Measurements from ENCODE around the gene PRKCE. TPM values are rescaled to one million over a fixed set of nuclear protein-coding genes. Genes with fewer than 3 reads are reported as not detected.

Gene PRKCE
- total and polyA plus RNA-seq, 2 of the 8 experiments (the other 6 are each of a cell fraction or from before 2014, with no cell fraction given): 0.54 to 2.1 TPM

DNA sequence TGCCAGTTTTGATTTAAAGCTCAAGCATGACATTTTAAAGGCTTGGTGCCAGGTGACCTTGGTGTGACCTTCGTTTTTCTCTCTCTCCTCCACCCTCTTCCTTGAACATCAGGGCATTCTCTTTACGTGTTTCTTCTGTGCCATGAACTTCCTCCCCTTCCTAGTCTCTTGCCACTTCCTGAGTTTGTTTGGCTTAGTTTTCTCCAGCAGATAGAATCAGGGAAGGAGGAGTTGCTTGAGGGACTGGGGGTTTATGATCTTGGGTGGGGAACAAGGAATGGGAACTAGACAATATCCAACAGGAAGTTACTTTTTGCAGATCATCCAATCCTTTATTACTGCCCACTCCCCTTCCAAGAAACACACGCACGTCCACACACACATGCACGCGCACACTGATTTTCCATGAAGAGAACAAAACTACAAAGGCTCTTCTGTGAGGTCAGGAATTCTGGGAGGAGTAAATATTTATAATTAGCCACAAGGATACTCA is 435.1 kb downstream of the PRKCE start (continued):
- TF ChIP-seq, protein P1, sequence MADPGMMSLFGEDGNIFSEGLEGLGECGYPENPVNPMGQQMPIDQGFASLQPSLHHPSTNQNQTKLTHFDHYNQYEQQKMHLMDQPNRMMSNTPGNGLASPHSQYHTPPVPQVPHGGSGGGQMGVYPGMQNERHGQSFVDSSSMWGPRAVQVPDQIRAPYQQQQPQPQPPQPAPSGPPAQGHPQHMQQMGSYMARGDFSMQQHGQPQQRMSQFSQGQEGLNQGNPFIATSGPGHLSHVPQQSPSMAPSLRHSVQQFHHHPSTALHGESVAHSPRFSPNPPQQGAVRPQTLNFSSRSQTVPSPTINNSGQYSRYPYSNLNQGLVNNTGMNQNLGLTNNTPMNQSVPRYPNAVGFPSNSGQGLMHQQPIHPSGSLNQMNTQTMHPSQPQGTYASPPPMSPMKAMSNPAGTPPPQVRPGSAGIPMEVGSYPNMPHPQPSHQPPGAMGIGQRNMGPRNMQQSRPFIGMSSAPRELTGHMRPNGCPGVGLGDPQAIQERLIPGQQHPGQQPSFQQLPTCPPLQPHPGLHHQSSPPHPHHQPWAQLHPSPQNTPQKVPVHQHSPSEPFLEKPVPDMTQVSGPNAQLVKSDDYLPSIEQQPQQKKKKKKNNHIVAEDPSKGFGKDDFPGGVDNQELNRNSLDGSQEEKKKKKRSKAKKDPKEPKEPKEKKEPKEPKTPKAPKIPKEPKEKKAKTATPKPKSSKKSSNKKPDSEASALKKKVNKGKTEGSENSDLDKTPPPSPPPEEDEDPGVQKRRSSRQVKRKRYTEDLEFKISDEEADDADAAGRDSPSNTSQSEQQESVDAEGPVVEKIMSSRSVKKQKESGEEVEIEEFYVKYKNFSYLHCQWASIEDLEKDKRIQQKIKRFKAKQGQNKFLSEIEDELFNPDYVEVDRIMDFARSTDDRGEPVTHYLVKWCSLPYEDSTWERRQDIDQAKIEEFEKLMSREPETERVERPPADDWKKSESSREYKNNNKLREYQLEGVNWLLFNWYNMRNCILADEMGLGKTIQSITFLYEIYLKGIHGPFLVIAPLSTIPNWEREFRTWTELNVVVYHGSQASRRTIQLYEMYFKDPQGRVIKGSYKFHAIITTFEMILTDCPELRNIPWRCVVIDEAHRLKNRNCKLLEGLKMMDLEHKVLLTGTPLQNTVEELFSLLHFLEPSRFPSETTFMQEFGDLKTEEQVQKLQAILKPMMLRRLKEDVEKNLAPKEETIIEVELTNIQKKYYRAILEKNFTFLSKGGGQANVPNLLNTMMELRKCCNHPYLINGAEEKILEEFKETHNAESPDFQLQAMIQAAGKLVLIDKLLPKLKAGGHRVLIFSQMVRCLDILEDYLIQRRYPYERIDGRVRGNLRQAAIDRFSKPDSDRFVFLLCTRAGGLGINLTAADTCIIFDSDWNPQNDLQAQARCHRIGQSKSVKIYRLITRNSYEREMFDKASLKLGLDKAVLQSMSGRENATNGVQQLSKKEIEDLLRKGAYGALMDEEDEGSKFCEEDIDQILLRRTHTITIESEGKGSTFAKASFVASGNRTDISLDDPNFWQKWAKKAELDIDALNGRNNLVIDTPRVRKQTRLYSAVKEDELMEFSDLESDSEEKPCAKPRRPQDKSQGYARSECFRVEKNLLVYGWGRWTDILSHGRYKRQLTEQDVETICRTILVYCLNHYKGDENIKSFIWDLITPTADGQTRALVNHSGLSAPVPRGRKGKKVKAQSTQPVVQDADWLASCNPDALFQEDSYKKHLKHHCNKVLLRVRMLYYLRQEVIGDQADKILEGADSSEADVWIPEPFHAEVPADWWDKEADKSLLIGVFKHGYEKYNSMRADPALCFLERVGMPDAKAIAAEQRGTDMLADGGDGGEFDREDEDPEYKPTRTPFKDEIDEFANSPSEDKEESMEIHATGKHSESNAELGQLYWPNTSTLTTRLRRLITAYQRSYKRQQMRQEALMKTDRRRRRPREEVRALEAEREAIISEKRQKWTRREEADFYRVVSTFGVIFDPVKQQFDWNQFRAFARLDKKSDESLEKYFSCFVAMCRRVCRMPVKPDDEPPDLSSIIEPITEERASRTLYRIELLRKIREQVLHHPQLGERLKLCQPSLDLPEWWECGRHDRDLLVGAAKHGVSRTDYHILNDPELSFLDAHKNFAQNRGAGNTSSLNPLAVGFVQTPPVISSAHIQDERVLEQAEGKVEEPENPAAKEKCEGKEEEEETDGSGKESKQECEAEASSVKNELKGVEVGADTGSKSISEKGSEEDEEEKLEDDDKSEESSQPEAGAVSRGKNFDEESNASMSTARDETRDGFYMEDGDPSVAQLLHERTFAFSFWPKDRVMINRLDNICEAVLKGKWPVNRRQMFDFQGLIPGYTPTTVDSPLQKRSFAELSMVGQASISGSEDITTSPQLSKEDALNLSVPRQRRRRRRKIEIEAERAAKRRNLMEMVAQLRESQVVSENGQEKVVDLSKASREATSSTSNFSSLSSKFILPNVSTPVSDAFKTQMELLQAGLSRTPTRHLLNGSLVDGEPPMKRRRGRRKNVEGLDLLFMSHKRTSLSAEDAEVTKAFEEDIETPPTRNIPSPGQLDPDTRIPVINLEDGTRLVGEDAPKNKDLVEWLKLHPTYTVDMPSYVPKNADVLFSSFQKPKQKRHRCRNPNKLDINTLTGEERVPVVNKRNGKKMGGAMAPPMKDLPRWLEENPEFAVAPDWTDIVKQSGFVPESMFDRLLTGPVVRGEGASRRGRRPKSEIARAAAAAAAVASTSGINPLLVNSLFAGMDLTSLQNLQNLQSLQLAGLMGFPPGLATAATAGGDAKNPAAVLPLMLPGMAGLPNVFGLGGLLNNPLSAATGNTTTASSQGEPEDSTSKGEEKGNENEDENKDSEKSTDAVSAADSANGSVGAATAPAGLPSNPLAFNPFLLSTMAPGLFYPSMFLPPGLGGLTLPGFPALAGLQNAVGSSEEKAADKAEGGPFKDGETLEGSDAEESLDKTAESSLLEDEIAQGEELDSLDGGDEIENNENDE (IDR thresholded peaks at IDR 0.05; ENCODE audit: insufficient replicate concordance, low read length): no peak
- no peak for TF ChIP-seq KDM4A (IDR thresholded peaks at IDR 0.05; ENCODE audit: low read depth, low read length, severe bottlenecking)
- no peak for TF ChIP-seq SIX5 (IDR thresholded peaks at IDR 0.05; ENCODE audit: low read depth, low read length)
- TF ChIP-seq EP300 (IDR thresholded peaks at IDR 0.05; ENCODE audit: borderline replicate concordance in 1 of 2, low read depth in 2 of 2, low read length in 2 of 2): no peak
- no peak for TF ChIP-seq BACH1 (IDR thresholded peaks at IDR 0.05; ENCODE audit: low read length)
